Effector memory CD8-positive, alpha-beta T cell (primary cell): ENCODE measurements around the gene TLE2.
"Not testable (repeated sequence)": the region's sequence is repeated elsewhere in the genome, so short reads cannot be mapped to it uniquely, and the experiment has no call there.

Experiments used
- ATAC-seq: fragments of 150-1000 bp; cut with Tn5 transposase; replicated peaks from 2 replicates; pipeline ENCODE4 v1.10.0; 2021; ENCODE audit warnings: mild to moderate bottlenecking, moderate library complexity
- DNase-seq, 3 experiments: peaks; one replicate each; pipeline ENCODE4 v3.0.0; 2021
- H3K27ac Mint-ChIP-seq, 2 donors: one replicate each; pipeline ENCODE4 v1.8.0; 2022; ENCODE audit warnings: mild to moderate bottlenecking in 2 of 2, mixed read lengths in 2 of 2, moderate library complexity in 2 of 2
- H3K27me3 Mint-ChIP-seq, 2 donors: one replicate each; pipeline ENCODE4 v1.8.0; 2022; ENCODE audit warnings: mixed read lengths in 2 of 2
- H3K36me3 Mint-ChIP-seq: one replicate; pipeline ENCODE4 v1.8.0; 2022; ENCODE audit warnings: mild to moderate bottlenecking, moderate library complexity, mixed read lengths; ENCODE audit not compliant: insufficient read depth
- H3K4me1 Mint-ChIP-seq, 2 donors: one replicate each; pipeline ENCODE4 v1.8.0; 2022; ENCODE audit warnings: low read depth in 2 of 2, mixed read lengths in 2 of 2
- H3K4me3 Mint-ChIP-seq, 2 donors: one replicate each; pipeline ENCODE4 v1.8.0; 2022; ENCODE audit warnings: mild to moderate bottlenecking in 2 of 2, mixed read lengths in 2 of 2, moderate library complexity in 2 of 2
- H3K9me3 Mint-ChIP-seq, 2 donors: one replicate each; pipeline ENCODE4 v1.8.0; 2022; ENCODE audit warnings: mixed read lengths in 2 of 2

TLE2 gene

GRCh38 chr19:2974342-2975041 is 54.6 kb downstream of the TLE2 start:
- no peak overlapping the region for H3K27ac Mint-ChIP-seq
- H3K27me3 Mint-ChIP-seq = peaks cover 14 to 28% of the 10 kb centered on the region in 2 donors
- peaks cover 8% of the 10 kb centered on the region for H3K36me3 Mint-ChIP-seq
- H3K9me3 Mint-ChIP-seq = no peaks in the 10 kb centered on the region
- H3K4me1 Mint-ChIP-seq = peaks cover 7 to 13% of the 10 kb centered on the region in 2 donors
- no peak for ATAC-seq
- H3K4me3 Mint-ChIP-seq = no peak overlapping the region
- no peak for DNase-seq

- H3K27me3 Mint-ChIP-seq = peaks cover 16 to 28% of the 10 kb centered on the region in 2 donors
- peaks cover 8% of the 10 kb centered on the region for H3K36me3 Mint-ChIP-seq
- DNase-seq (no peak), ATAC-seq (no peak)
- H3K27ac Mint-ChIP-seq = no peak overlapping the region
- no peaks in the 10 kb centered on the region for H3K9me3 Mint-ChIP-seq
- peaks cover 7 to 13% of the 10 kb centered on the region in 2 donors for H3K4me1 Mint-ChIP-seq
- no peak overlapping the region for H3K4me3 Mint-ChIP-seq
These were observed 55.9 kb downstream of the TLE2 start for GRCh38 chr19:2973229-2973628.

GRCh38 chr19:2970201-2970835 is 58.8 kb downstream of the TLE2 start:
- peaks cover 3% of the 10 kb centered on the region for H3K36me3 Mint-ChIP-seq
- H3K27ac Mint-ChIP-seq = peak overlapping the region in 1 of 2 donors; percentile 46
- no peak for DNase-seq
- no peak overlapping the region for H3K4me3 Mint-ChIP-seq
- ATAC-seq = no peak
- H3K4me1 Mint-ChIP-seq = no peaks in the 10 kb centered on the region
- no peaks in the 10 kb centered on the region for H3K9me3 Mint-ChIP-seq
- H3K27me3 Mint-ChIP-seq = peaks cover 20 to 28% of the 10 kb centered on the region in 2 donors

GRCh38 chr19:2969104-2969504 is 60.0 kb downstream of the TLE2 start:
- Mint-ChIP-seq H3K4me1 (no peaks in the 10 kb centered on the region), H3K36me3 (peaks cover 3% of the 10 kb centered on the region), H3K4me3 (no peak overlapping the region), H3K27ac (no peak overlapping the region), H3K9me3 (no peaks in the 10 kb centered on the region), H3K27me3 (peaks cover 13 to 19% of the 10 kb centered on the region in 2 donors)
- ATAC-seq (no peak), DNase-seq (no peak)

- Mint-ChIP-seq H3K27ac (no peak overlapping the region), H3K4me3 (no peak overlapping the region), H3K4me1 (no peaks in the 10 kb centered on the region), H3K36me3 (peaks cover 5% of the 10 kb centered on the region), H3K9me3 (no peaks in the 10 kb centered on the region), H3K27me3 (peaks cover 6 to 9% of the 10 kb centered on the region in 2 donors)
- ATAC-seq = no peak
- DNase-seq = no peak
These were observed 61.1 kb downstream of the TLE2 start for GRCh38 chr19:2967972-2968371.

- peaks cover 0 to 3% of the 10 kb centered on the region in 2 donors for H3K4me1 Mint-ChIP-seq
- no peak overlapping the region for H3K4me3 Mint-ChIP-seq
- H3K36me3 Mint-ChIP-seq = peaks cover 5% of the 10 kb centered on the region
- DNase-seq (no peak), ATAC-seq (no peak)
- peaks cover 0 to 6% of the 10 kb centered on the region in 2 donors for H3K27me3 Mint-ChIP-seq
- H3K27ac Mint-ChIP-seq = no peak overlapping the region
- H3K9me3 Mint-ChIP-seq = no peaks in the 10 kb centered on the region
These were observed 64.2 kb downstream of the TLE2 start for GRCh38 chr19:2964874-2965273.

GRCh38 chr19:2963631-2964030 is 65.4 kb downstream of the TLE2 start:
- H3K36me3 Mint-ChIP-seq, H3K4me1 Mint-ChIP-seq, H3K9me3 Mint-ChIP-seq, H3K4me3 Mint-ChIP-seq, DNase-seq, ATAC-seq, H3K27ac Mint-ChIP-seq: not testable (repeated sequence)
- H3K27me3 Mint-ChIP-seq = peaks cover 0 to 11% of the 10 kb centered on the region in 2 donors

- Mint-ChIP-seq H3K36me3 (peaks cover 5% of the 10 kb centered on the region), H3K4me3 (no peak overlapping the region), H3K27ac (no peak overlapping the region), H3K9me3 (no peaks in the 10 kb centered on the region), H3K4me1 (peaks cover 0 to 3% of the 10 kb centered on the region in 2 donors), H3K27me3 (peaks cover 0 to 8% of the 10 kb centered on the region in 2 donors)
- no peak for DNase-seq
- ATAC-seq = no peak
These were observed 66.0 kb downstream of the TLE2 start for GRCh38 chr19:2963122-2963521.

GRCh38 chr19:2962018-2962670 is 66.9 kb downstream of the TLE2 start:
- peak; percentile 72 for ATAC-seq
- Mint-ChIP-seq H3K4me3 (no peak overlapping the region), H3K27me3 (peaks cover 0 to 5% of the 10 kb centered on the region in 2 donors), H3K36me3 (peaks cover 5% of the 10 kb centered on the region), H3K9me3 (no peaks in the 10 kb centered on the region), H3K27ac (peak overlapping the region; percentile 9 to 59), H3K4me1 (peaks cover 0 to 3% of the 10 kb centered on the region in 2 donors)
- DNase-seq = peak; percentile 49 to 81 (median 53)

GRCh38 chr19:2960120-2960519 is 69.0 kb downstream of the TLE2 start:
- peaks cover 3% of the 10 kb centered on the region in 2 donors for H3K4me1 Mint-ChIP-seq
- H3K36me3 Mint-ChIP-seq = peaks cover 8% of the 10 kb centered on the region
- H3K27me3 Mint-ChIP-seq = peaks cover 0 to 5% of the 10 kb centered on the region in 2 donors
- ATAC-seq (no peak), DNase-seq (no peak)
- no peak overlapping the region for H3K4me3 Mint-ChIP-seq
- H3K9me3 Mint-ChIP-seq = no peaks in the 10 kb centered on the region
- no peak overlapping the region for H3K27ac Mint-ChIP-seq

- Mint-ChIP-seq H3K4me3 (no peak overlapping the region), H3K27me3 (peaks cover 0 to 5% of the 10 kb centered on the region in 2 donors), H3K36me3 (peaks cover 3% of the 10 kb centered on the region), H3K9me3 (no peaks in the 10 kb centered on the region), H3K4me1 (peaks cover 3% of the 10 kb centered on the region in 2 donors), H3K27ac (no peak overlapping the region)
- ATAC-seq (no peak), DNase-seq (no peak)
These were observed 71.9 kb downstream of the TLE2 start for GRCh38 chr19:2957160-2957559.

- peaks cover 16% of the 10 kb centered on the region for H3K36me3 Mint-ChIP-seq
- no peak overlapping the region for H3K4me3 Mint-ChIP-seq
- no peaks in the 10 kb centered on the region for H3K9me3 Mint-ChIP-seq
- peaks cover 15 to 20% of the 10 kb centered on the region in 2 donors for H3K4me1 Mint-ChIP-seq
- no peak for ATAC-seq
- DNase-seq = no peak
- no peaks in the 10 kb centered on the region for H3K27me3 Mint-ChIP-seq
- no peak overlapping the region for H3K27ac Mint-ChIP-seq
These were observed 76.1 kb downstream of the TLE2 start for GRCh38 chr19:2952953-2953481.

GRCh38 chr19:2950286-2951124 is 78.6 kb downstream of the TLE2 start:
- no peaks in the 10 kb centered on the region for H3K9me3 Mint-ChIP-seq
- H3K36me3 Mint-ChIP-seq = peaks cover 15% of the 10 kb centered on the region
- peaks cover 15 to 23% of the 10 kb centered on the region in 2 donors for H3K4me1 Mint-ChIP-seq
- H3K27me3 Mint-ChIP-seq = no peaks in the 10 kb centered on the region
- peak; percentile 95 for ATAC-seq
- peak; percentile 100 for DNase-seq
- H3K27ac Mint-ChIP-seq = peak overlapping the region; percentile 99
- peak overlapping the region; percentile 98 to 99 for H3K4me3 Mint-ChIP-seq
